ENCODE measurements around the gene ELAVL4.

DNA sequence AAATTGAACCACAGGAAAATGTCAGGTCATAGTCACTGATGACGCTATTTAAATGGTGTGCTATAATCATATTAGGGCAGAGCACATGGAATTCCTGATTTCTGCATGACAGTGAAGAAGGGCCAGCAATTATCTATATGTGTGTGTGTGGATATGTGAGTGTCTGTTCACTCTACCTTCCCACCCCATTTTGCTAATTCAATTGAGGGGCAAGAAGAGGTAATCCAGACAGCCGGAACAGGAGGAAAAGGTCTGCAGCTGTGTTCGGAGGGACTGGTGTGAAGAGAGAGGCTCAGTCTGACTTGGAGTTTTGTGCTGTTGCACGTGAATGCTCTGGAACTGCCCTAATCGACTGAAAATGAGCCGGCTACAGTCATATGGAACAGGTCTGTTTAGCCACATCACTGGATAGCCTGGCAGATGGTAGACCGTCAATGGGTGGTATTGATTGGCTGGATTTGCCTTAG, 5.1 kb upstream of the ELAVL4 start:
- TF ChIP-seq KDM1A (IDR thresholded peaks at IDR 0.05) (no peak), ZNF696 (CRISPR knock-in tag; conservative IDR thresholded peaks at IDR 0.05) (no peak), MAZ (CRISPR knock-in tag; conservative IDR thresholded peaks at IDR 0.05 in 1 of 2, IDR thresholded peaks at IDR 0.05 in 1 of 2) (no peak)
- TF ChIP-seq, protein P1, sequence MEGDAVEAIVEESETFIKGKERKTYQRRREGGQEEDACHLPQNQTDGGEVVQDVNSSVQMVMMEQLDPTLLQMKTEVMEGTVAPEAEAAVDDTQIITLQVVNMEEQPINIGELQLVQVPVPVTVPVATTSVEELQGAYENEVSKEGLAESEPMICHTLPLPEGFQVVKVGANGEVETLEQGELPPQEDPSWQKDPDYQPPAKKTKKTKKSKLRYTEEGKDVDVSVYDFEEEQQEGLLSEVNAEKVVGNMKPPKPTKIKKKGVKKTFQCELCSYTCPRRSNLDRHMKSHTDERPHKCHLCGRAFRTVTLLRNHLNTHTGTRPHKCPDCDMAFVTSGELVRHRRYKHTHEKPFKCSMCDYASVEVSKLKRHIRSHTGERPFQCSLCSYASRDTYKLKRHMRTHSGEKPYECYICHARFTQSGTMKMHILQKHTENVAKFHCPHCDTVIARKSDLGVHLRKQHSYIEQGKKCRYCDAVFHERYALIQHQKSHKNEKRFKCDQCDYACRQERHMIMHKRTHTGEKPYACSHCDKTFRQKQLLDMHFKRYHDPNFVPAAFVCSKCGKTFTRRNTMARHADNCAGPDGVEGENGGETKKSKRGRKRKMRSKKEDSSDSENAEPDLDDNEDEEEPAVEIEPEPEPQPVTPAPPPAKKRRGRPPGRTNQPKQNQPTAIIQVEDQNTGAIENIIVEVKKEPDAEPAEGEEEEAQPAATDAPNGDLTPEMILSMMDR (IDR thresholded peaks at IDR 0.05 in 2 of 3, conservative IDR thresholded peaks at IDR 0.05 in 1 of 3; ENCODE audit: insufficient read depth in 2 of 3, low read depth in 1 of 3, low read length in 3 of 3), result no peak
